Tibial artery (tissue), 4 donors: Measurements from ENCODE around the gene RNF19B.

Experiments
- DNase-seq, 2 donors: peaks; one replicate each; pipeline ENCODE4 v3.0.0-alpha.2; 2019
- H3K27ac ChIP-seq, 2 donors: fragments of 200-600 bp; sonication (generic) in 1 of 2; 1 replicate in 1 of 2; 2 replicates in 1 of 2; pipeline ENCODE4 v1.5.1; 2018 to 2019; ENCODE audit warnings: mild to moderate bottlenecking in 1 of 2
- H3K27me3 ChIP-seq, 2 donors: fragments of 200-600 bp; sonication (generic) in 1 of 2; one replicate each; pipeline versions ENCODE4 v1.5.1 to v1.6.0; 2016 to 2019
- H3K36me3 ChIP-seq, 3 donors: fragments of 200-600 bp; sonication (generic) in 2 of 3; one replicate each; pipeline ENCODE4 v1.5.1; 2016 to 2019; ENCODE audit warnings: mild to moderate bottlenecking in 2 of 3
- H3K4me1 ChIP-seq, 4 donors: fragments of 200-600 bp; sonication (generic) in 2 of 4; 1 replicate in 3 of 4; 2 replicates in 1 of 4; pipeline ENCODE4 v1.5.1; 2016 to 2019
- H3K4me3 ChIP-seq, 2 donors: fragments of 200-600 bp; sonication (generic) in 1 of 2; 1 replicate in 1 of 2; 2 replicates in 1 of 2; pipeline ENCODE4 v1.5.1; 2018 to 2019; ENCODE audit warnings: mild to moderate bottlenecking in 2 of 2
- H3K9me3 ChIP-seq, 3 donors: fragments of 200-600 bp; sonication (generic) in 1 of 3; one replicate each; pipeline ENCODE4 v1.5.1; 2016 to 2019
- CTCF ChIP-seq, 2 experiments: fragments of 200-600 bp in 1 of 2; fragments of 450-650 bp in 1 of 2; IDR thresholded peaks; one replicate each; pipeline ENCODE4 v1.5.1; 2017 to 2019; ENCODE audit warnings: antibody characterized with exemption in 2 of 2, mild to moderate bottlenecking in 1 of 2, moderate library complexity in 1 of 2
- intact Hi-C: fragments of 100-400 bp; cut with DNase I; formaldehyde crosslinking; loops from one replicate; pipeline ENCODE4 v1.15.0; 2023; ENCODE audit warnings: low total_unique reads

The RNF19B gene

GRCh38 chr1:32898958-32899357, 65.7 kb downstream of the RNF19B start:
- intact Hi-C loops: no loop called here
- no peak for TF ChIP-seq CTCF (IDR thresholded peaks at IDR 0.05)
- Histone ChIP-seq H3K36me3 (peaks cover 0 to 17% (median 0%) of the 10 kb centered on the region in 3 donors), H3K27me3 (peaks cover 0 to 26% of the 10 kb centered on the region in 2 donors), H3K4me1 (peaks cover 0 to 26% (median 13%) of the 10 kb centered on the region in 4 donors), H3K4me3 (no peak overlapping the region), H3K9me3 (no peaks in the 10 kb centered on the region), H3K27ac (no peak overlapping the region)
- DNase-seq: no peak

- H3K4me1 ChIP-seq: peaks cover 0 to 35% (median 21%) of the 10 kb centered on the region in 4 donors
- H3K9me3 ChIP-seq: no peaks in the 10 kb centered on the region
- no peak overlapping the region for H3K4me3 ChIP-seq
- peaks cover 0 to 17% (median 0%) of the 10 kb centered on the region in 3 donors for H3K36me3 ChIP-seq
- peaks cover 0 to 35% of the 10 kb centered on the region in 2 donors for H3K27me3 ChIP-seq
- no peak for DNase-seq
- intact Hi-C loops: no loop called here
- no peak overlapping the region for H3K27ac ChIP-seq
- TF ChIP-seq CTCF (IDR thresholded peaks at IDR 0.05): no peak
These were observed 66.6 kb downstream of the RNF19B start for GRCh38 chr1:32898056-32898455.

- peaks cover 0 to 17% (median 0%) of the 10 kb centered on the region in 3 donors for H3K36me3 ChIP-seq
- TF ChIP-seq CTCF (IDR thresholded peaks at IDR 0.05): no peak
- peaks cover 0 to 41% (median 25%) of the 10 kb centered on the region in 4 donors for H3K4me1 ChIP-seq
- intact Hi-C loops: no loop called here
- no peak overlapping the region for H3K4me3 ChIP-seq
- no peak overlapping the region for H3K27ac ChIP-seq
- no peak for DNase-seq
- H3K27me3 ChIP-seq: peaks cover 0 to 41% of the 10 kb centered on the region in 2 donors
- H3K9me3 ChIP-seq: no peaks in the 10 kb centered on the region
These were observed 67.2 kb downstream of the RNF19B start for GRCh38 chr1:32897082-32898049.

- no peak overlapping the region for H3K4me3 ChIP-seq
- no peak overlapping the region for H3K27ac ChIP-seq
- no peaks in the 10 kb centered on the region for H3K9me3 ChIP-seq
- peak in 1 of 2 donors; percentile 40 for DNase-seq
- peaks cover 0 to 35% (median 23%) of the 10 kb centered on the region in 4 donors for H3K4me1 ChIP-seq
- H3K27me3 ChIP-seq: peaks cover 0 to 43% of the 10 kb centered on the region in 2 donors
- H3K36me3 ChIP-seq: peaks cover 0 to 17% (median 0%) of the 10 kb centered on the region in 3 donors
- intact Hi-C loops: no loop called here
- TF ChIP-seq CTCF (IDR thresholded peaks at IDR 0.05): no peak
These were observed 68.2 kb downstream of the RNF19B start for GRCh38 chr1:32896451-32896850.

GRCh38 chr1:32895325-32896215, 69.0 kb downstream of the RNF19B start:
- no peak overlapping the region for H3K27ac ChIP-seq
- no peaks in the 10 kb centered on the region for H3K9me3 ChIP-seq
- peaks cover 0 to 17% (median 0%) of the 10 kb centered on the region in 3 donors for H3K36me3 ChIP-seq
- H3K4me1 ChIP-seq: peaks cover 0 to 28% (median 17%) of the 10 kb centered on the region in 4 donors
- no peak overlapping the region for H3K4me3 ChIP-seq
- no peak for TF ChIP-seq CTCF (IDR thresholded peaks at IDR 0.05)
- DNase-seq: peak in 1 of 2 donors; percentile 57
- intact Hi-C loops: no loop called here
- peaks cover 0 to 47% of the 10 kb centered on the region in 2 donors for H3K27me3 ChIP-seq
